ENCODE measurements around the gene WWOX.

The WWOX gene

GRCh38 chr16:78235168-78235800, 135.8 kb downstream of the WWOX start:
- peak; percentile 71 for DNase-seq

GRCh38 chr16:78235876-78236275, 136.4 kb downstream of the WWOX start:
- no peak for DNase-seq

GRCh38 chr16:78237841-78238240, 138.4 kb downstream of the WWOX start:
- DNase-seq = no peak

- no peak for DNase-seq
Measured at GRCh38 chr16:78240459-78241222, 141.2 kb downstream of the WWOX start.

- DNase-seq = no peak
Measured at GRCh38 chr16:78242239-78242630, 142.8 kb downstream of the WWOX start.

- DNase-seq = no peak
Measured at GRCh38 chr16:78244131-78244895, 144.9 kb downstream of the WWOX start.

- DNase-seq = no peak
Measured at GRCh38 chr16:78246559-78246958, 147.1 kb downstream of the WWOX start.

GRCh38 chr16:78249056-78249455, 149.6 kb downstream of the WWOX start:
- peak; percentile 62 for DNase-seq

- DNase-seq = no peak
Measured at GRCh38 chr16:78249832-78250231, 150.4 kb downstream of the WWOX start.

- DNase-seq = no peak
Measured at GRCh38 chr16:78251115-78251514, 151.7 kb downstream of the WWOX start.

GRCh38 chr16:78252757-78253156, 153.3 kb downstream of the WWOX start:
- DNase-seq = no peak

GRCh38 chr16:78254841-78255240, 155.4 kb downstream of the WWOX start:
- DNase-seq = no peak

GRCh38 chr16:78256686-78257375, 157.4 kb downstream of the WWOX start:
- DNase-seq = no peak

- DNase-seq = no peak
Measured at GRCh38 chr16:78257376-78257728, 157.9 kb downstream of the WWOX start.

GRCh38 chr16:78258375-78259065, 159.1 kb downstream of the WWOX start:
- DNase-seq = no peak

GRCh38 chr16:78259873-78260272, 160.4 kb downstream of the WWOX start:
- peak; percentile 24 for DNase-seq

- DNase-seq = no peak
Measured at GRCh38 chr16:78264642-78265041, 165.2 kb downstream of the WWOX start.

- no peak for DNase-seq
Measured at GRCh38 chr16:78269256-78269655, 169.8 kb downstream of the WWOX start.

- DNase-seq = no peak
Measured at GRCh38 chr16:78271981-78272380, 172.5 kb downstream of the WWOX start.

- DNase-seq = no peak
Measured at GRCh38 chr16:78274771-78275170, 175.3 kb downstream of the WWOX start.

- peak; percentile 9 for DNase-seq
Measured at GRCh38 chr16:78275420-78275819, 176.0 kb downstream of the WWOX start.

GRCh38 chr16:78277321-78278055, 178.0 kb downstream of the WWOX start:
- DNase-seq = peak; percentile 62
